Hepatocyte (in vitro differentiated cells): ENCODE data around the gene TMEM134. TPM values are rescaled to one million over a fixed set of nuclear protein-coding genes. Genes with fewer than 3 reads are reported as not detected.

Source experiments
- DNase-seq: peaks from one replicate; pipeline ENCODE4 v3.0.0-alpha.2; 2016; ENCODE audit warnings: low spot score
- H2AFZ ChIP-seq: fragments of 200-600 bp; sonication (generic); 2 replicates; pipeline ENCODE4 v1.6.0; 2016; ENCODE audit warnings: antibody characterized with exemption, mild to moderate bottlenecking
- H3K27ac ChIP-seq: fragments of 200-600 bp; sonication (generic); 2 replicates; pipeline ENCODE4 v1.5.1; 2016; ENCODE audit warnings: mild to moderate bottlenecking
- H3K27me3 ChIP-seq: fragments of 200-600 bp; sonication (generic); 2 replicates; pipeline ENCODE4 v1.6.1; 2016
- H3K36me3 ChIP-seq: fragments of 200-600 bp; sonication (generic); replicated peaks from 2 replicates; pipeline ENCODE4 v1.5.1; 2016; ENCODE audit warnings: low read depth; ENCODE audit not compliant: insufficient read depth
- H3K4me1 ChIP-seq: fragments of 200-600 bp; sonication (generic); 2 replicates; pipeline ENCODE4 v1.5.1; 2016; ENCODE audit warnings: mild to moderate bottlenecking, moderate library complexity; ENCODE audit not compliant: insufficient read depth
- H3K4me2 ChIP-seq: fragments of 200-600 bp; sonication (generic); 2 replicates; pipeline ENCODE4 v1.6.0; 2016
- H3K4me3 ChIP-seq: fragments of 200-600 bp; sonication (generic); 2 replicates; pipeline ENCODE4 v1.5.1; 2016; ENCODE audit warnings: mild to moderate bottlenecking
- H3K79me2 ChIP-seq: fragments of 200-600 bp; sonication (generic); 2 replicates; pipeline ENCODE4 v1.6.0; 2017; ENCODE audit warnings: mild to moderate bottlenecking
- H3K9me2 ChIP-seq: fragments of 200-600 bp; sonication (generic); replicated peaks from 2 replicates; pipeline ENCODE4 v1.6.0; 2017; ENCODE audit warnings: mild to moderate bottlenecking; ENCODE audit not compliant: insufficient read depth
- H3K9me3 ChIP-seq: fragments of 200-600 bp; sonication (generic); 2 replicates; pipeline ENCODE4 v1.5.1; 2016; ENCODE audit warnings: low read depth, mild to moderate bottlenecking
- H4K20me1 ChIP-seq: fragments of 200-600 bp; sonication (generic); 2 replicates; pipeline ENCODE4 v1.6.0; 2016; ENCODE audit warnings: mild to moderate bottlenecking; ENCODE audit not compliant: insufficient read depth, poor library complexity, severe bottlenecking
- CTCF ChIP-seq: fragments of 200-600 bp; sonication (generic); IDR thresholded peaks from 2 replicates; pipeline ENCODE4 v1.5.1; 2016; ENCODE audit warnings: antibody characterized with exemption, mild to moderate bottlenecking; ENCODE audit not compliant: poor library complexity
- EZH2 ChIP-seq: fragments of 200-600 bp; sonication (generic); IDR thresholded peaks from 2 replicates; pipeline ENCODE4 v1.6.1; 2016; ENCODE audit warnings: antibody characterized with exemption, mild to moderate bottlenecking, borderline replicate concordance
- EZH2phosphoT487 ChIP-seq: fragments of 200-600 bp; sonication (generic); IDR thresholded peaks from one replicate; pipeline ENCODE4 v1.6.1; 2018; ENCODE audit warnings: antibody characterized with exemption, mild to moderate bottlenecking, low read depth, moderate library complexity; ENCODE audit not compliant: unreplicated experiment, severe bottlenecking
- WGBS: methylation state at CpG from one replicate; pipeline ENCODE4 v1.1.6; 2016; ENCODE audit warnings: low lambda C conversion rate; ENCODE audit errors: missing lambda C conversion rate; 5-methylcytosine and 5-hydroxymethylcytosine counted together
- polyA plus RNA-seq: library from polyadenylated mRNA; unstranded; fragments of >200 nt; fragmentation: Nextera tagmentation; extraction: Ambion mirVana; gene quantifications from 2 replicates; pipeline ENCODE4 v1.2.1, GENCODE V29; 2016
- total RNA-seq: library from RNA; depleted of rRNA; stranded (reverse); fragments of >200 nt; gene quantifications from 2 replicates; pipeline ENCODE4 v1.2.3, GENCODE V29; 2014

The TMEM134 gene
- total and polyA plus RNA-seq, 2 experiments from 2014 or later, result 43.2 to 93.7 TPM

- no peak overlapping the region for H3K4me3 ChIP-seq
- 95% methylated on average over 12 of the region's 15 CpGs for WGBS
- DNase-seq, result no peak
- no peak overlapping the region for H3K27ac ChIP-seq
- H3K9me2 ChIP-seq, result no peaks in the 10 kb centered on the region
- no peaks in the 10 kb centered on the region for H3K36me3 ChIP-seq
- TF ChIP-seq EZH2phosphoT487 (no peak), EZH2 (no peak), CTCF (no peak)
- peaks cover 4% of the 10 kb centered on the region for H3K79me2 ChIP-seq
- H3K27me3 ChIP-seq, result no peaks in the 10 kb centered on the region
- no peak overlapping the region for H2AFZ ChIP-seq
- H3K9me3 ChIP-seq, result no peaks in the 10 kb centered on the region
- no peaks in the 10 kb centered on the region for H3K4me1 ChIP-seq
- H3K4me2 ChIP-seq, result no peak overlapping the region
- H4K20me1 ChIP-seq, result no peaks in the 10 kb centered on the region
These were observed 21.6 kb upstream of the TMEM134 start for GRCh38 chr11:67490727-67491065.

GRCh38 chr11:67489885-67490726 is 21.1 kb upstream of the TMEM134 start:
- TF ChIP-seq CTCF, result no peak
- 93% methylated on average over 21 of the region's 23 CpGs for WGBS
- Histone ChIP-seq H3K79me2 (peaks cover 8% of the 10 kb centered on the region), H3K4me3 (no peak overlapping the region), H3K4me2 (no peak overlapping the region), H3K9me2 (no peaks in the 10 kb centered on the region), H4K20me1 (no peaks in the 10 kb centered on the region), H3K36me3 (no peaks in the 10 kb centered on the region), H3K9me3 (no peaks in the 10 kb centered on the region), H3K4me1 (no peaks in the 10 kb centered on the region), H3K27me3 (no peaks in the 10 kb centered on the region), H2AFZ (no peak overlapping the region), H3K27ac (no peak overlapping the region)
- no peak for DNase-seq

- Histone ChIP-seq H3K4me3 (no peak overlapping the region), H2AFZ (no peak overlapping the region), H3K4me1 (no peaks in the 10 kb centered on the region), H4K20me1 (no peaks in the 10 kb centered on the region), H3K9me2 (no peaks in the 10 kb centered on the region), H3K36me3 (no peaks in the 10 kb centered on the region), H3K4me2 (no peak overlapping the region), H3K79me2 (peaks cover 15% of the 10 kb centered on the region), H3K9me3 (no peaks in the 10 kb centered on the region), H3K27me3 (no peaks in the 10 kb centered on the region), H3K27ac (no peak overlapping the region)
- 95% methylated on average over 25 of the region's 25 CpGs for WGBS
- TF ChIP-seq CTCF (no peak), EZH2phosphoT487 (no peak), EZH2 (no peak)
- DNase-seq, result no peak
These were observed 20.3 kb upstream of the TMEM134 start for GRCh38 chr11:67489203-67489884.
